SK-N-SH (cell line): ENCODE measurements around the gene SLX4IP.

Source experiments
- CTCF ChIP-seq: fragments of 200-600 bp; sonication (generic); IDR thresholded peaks from 2 replicates; pipeline ENCODE4 v1.6.1; 2017; ENCODE audit warnings: antibody characterized with exemption, mild to moderate bottlenecking, moderate library complexity
- EP300 ChIP-seq, 2 experiments: IDR thresholded peaks; 2 replicates each; pipeline versions ENCODE4 v1.4.0 to v1.6.1; 2012; ENCODE audit warnings: borderline replicate concordance in 1 of 2, low read depth in 1 of 2, low read length in 1 of 2
- NRF1 ChIP-seq: IDR thresholded peaks from 2 replicates; pipeline ENCODE4 v1.6.1; 2012; ENCODE audit warnings: low read depth, mild to moderate bottlenecking, low read length
- RAD21 ChIP-seq: IDR thresholded peaks from 2 replicates; pipeline ENCODE4 v1.6.1; 2012; ENCODE audit warnings: mild to moderate bottlenecking, low read length
- SMC3 ChIP-seq: IDR thresholded peaks from 2 replicates; pipeline ENCODE4 v1.6.1; 2012; ENCODE audit warnings: low read depth, low read length, improper control_type of control experiment

GRCh38 chr20:10665027-10665561 is 230.0 kb downstream of the SLX4IP start:
- no peak for TF ChIP-seq CTCF
- no peak for TF ChIP-seq EP300 (IDR thresholded peaks at IDR 0.05; ENCODE audit: borderline replicate concordance in 1 of 2, low read depth in 1 of 2, low read length in 1 of 2)
- TF ChIP-seq NRF1 = no peak
- TF ChIP-seq SMC3 = no peak
- TF ChIP-seq RAD21 = no peak
